Measurements from ENCODE around the gene SLC31A1. TPM values are rescaled to one million over a fixed set of nuclear protein-coding genes. Genes with fewer than 3 reads are reported as not detected.

The SLC31A1 gene
- total RNA-seq, 1 donor from 2014 or later: 7.3 TPM

- Mint-ChIP-seq H3K27me3 (no peaks in the 10 kb centered on the region), H3K27ac (no peak overlapping the region), H3K36me3 (ENCODE audit: low read depth) (peaks cover 89% of the 10 kb centered on the region), H3K4me3 (no peak overlapping the region), H3K4me1 (no peaks in the 10 kb centered on the region), H3K9me3 (no peaks in the 10 kb centered on the region)
- CTCF ChIA-PET: no interaction called here
- DNase-seq: no peak
- POLR2A ChIA-PET: no interaction called here
- ATAC-seq (ENCODE audit: low read depth): no peak
- TF ChIP-seq CTCF (IDR thresholded peaks at IDR 0.05): no peak
- intact Hi-C loops (cut with micrococcal nuclease): no loop called here
Measured at GRCh38 chr9:113186137-113186755, 35.1 kb upstream of the SLC31A1 start.

GRCh38 chr9:113187929-113188595, 33.3 kb upstream of the SLC31A1 start:
- Mint-ChIP-seq H3K36me3 (ENCODE audit: low read depth) (peaks cover 86% of the 10 kb centered on the region), H3K4me1 (no peaks in the 10 kb centered on the region), H3K27me3 (no peaks in the 10 kb centered on the region), H3K9me3 (no peaks in the 10 kb centered on the region), H3K4me3 (no peak overlapping the region), H3K27ac (no peak overlapping the region)
- no peak for TF ChIP-seq CTCF (IDR thresholded peaks at IDR 0.05)
- intact Hi-C loops (cut with micrococcal nuclease): no loop called here
- ChIA-PET POLR2A (no interaction called here), CTCF (no interaction called here)
- ATAC-seq (ENCODE audit: low read depth): no peak
- DNase-seq: no peak

- DNase-seq: no peak
- Mint-ChIP-seq H3K9me3 (no peaks in the 10 kb centered on the region), H3K4me1 (no peaks in the 10 kb centered on the region), H3K36me3 (ENCODE audit: low read depth) (peaks cover 74% of the 10 kb centered on the region), H3K27ac (no peak overlapping the region), H3K4me3 (no peak overlapping the region), H3K27me3 (no peaks in the 10 kb centered on the region)
- TF ChIP-seq CTCF (IDR thresholded peaks at IDR 0.05): no peak
- no peak for ATAC-seq (ENCODE audit: low read depth)
- intact Hi-C loops (cut with micrococcal nuclease): no loop called here
- ChIA-PET POLR2A (no interaction called here), CTCF (no interaction called here)
Measured at GRCh38 chr9:113192455-113192854, 28.9 kb upstream of the SLC31A1 start.

- intact Hi-C loops (cut with micrococcal nuclease): no loop called here
- H3K36me3 Mint-ChIP-seq (ENCODE audit: low read depth): peaks cover 86% of the 10 kb centered on the region
- no peaks in the 10 kb centered on the region for H3K9me3 Mint-ChIP-seq
- H3K4me3 Mint-ChIP-seq: no peak overlapping the region
- no peak for TF ChIP-seq CTCF (IDR thresholded peaks at IDR 0.05)
- DNase-seq (no peak), ATAC-seq (ENCODE audit: low read depth) (no peak)
- ChIA-PET POLR2A (no interaction called here), CTCF (no interaction called here)
- H3K4me1 Mint-ChIP-seq: no peaks in the 10 kb centered on the region
- H3K27ac Mint-ChIP-seq: no peak overlapping the region
- H3K27me3 Mint-ChIP-seq: no peaks in the 10 kb centered on the region
Measured at GRCh38 chr9:113199683-113200329, 21.5 kb upstream of the SLC31A1 start.

GRCh38 chr9:113205432-113205831, 15.9 kb upstream of the SLC31A1 start:
- ATAC-seq (ENCODE audit: low read depth): no peak
- ChIA-PET CTCF (no interaction called here), POLR2A (no interaction called here)
- no peak overlapping the region for H3K27ac Mint-ChIP-seq
- H3K27me3 Mint-ChIP-seq: no peaks in the 10 kb centered on the region
- no peak for TF ChIP-seq CTCF (IDR thresholded peaks at IDR 0.05)
- no peak overlapping the region for H3K4me3 Mint-ChIP-seq
- no peaks in the 10 kb centered on the region for H3K9me3 Mint-ChIP-seq
- peaks cover 86% of the 10 kb centered on the region for H3K36me3 Mint-ChIP-seq (ENCODE audit: low read depth)
- no peak for DNase-seq
- peaks cover 5% of the 10 kb centered on the region for H3K4me1 Mint-ChIP-seq
- intact Hi-C loops (cut with micrococcal nuclease): no loop called here

Measured in activated B cell treated with CpG ODN at 0.5 μM for 24 hours (primary cell).